GM18505 (cell line): ENCODE data around the gene ANKS1A.

Experiments used
- ATAC-seq: cut with Tn5 transposase; IDR thresholded peaks from one replicate; pipeline ENCODE4 v1.9.1; 2021; ENCODE audit not compliant: unreplicated experiment
- POLR2A ChIP-seq: IDR thresholded peaks from 4 replicates; pipeline ENCODE4 v1.6.1; 2011; ENCODE audit warnings: borderline replicate concordance; ENCODE audit not compliant: insufficient read depth, insufficient read length; ENCODE audit errors: extremely low read depth

Gene ANKS1A

DNA sequence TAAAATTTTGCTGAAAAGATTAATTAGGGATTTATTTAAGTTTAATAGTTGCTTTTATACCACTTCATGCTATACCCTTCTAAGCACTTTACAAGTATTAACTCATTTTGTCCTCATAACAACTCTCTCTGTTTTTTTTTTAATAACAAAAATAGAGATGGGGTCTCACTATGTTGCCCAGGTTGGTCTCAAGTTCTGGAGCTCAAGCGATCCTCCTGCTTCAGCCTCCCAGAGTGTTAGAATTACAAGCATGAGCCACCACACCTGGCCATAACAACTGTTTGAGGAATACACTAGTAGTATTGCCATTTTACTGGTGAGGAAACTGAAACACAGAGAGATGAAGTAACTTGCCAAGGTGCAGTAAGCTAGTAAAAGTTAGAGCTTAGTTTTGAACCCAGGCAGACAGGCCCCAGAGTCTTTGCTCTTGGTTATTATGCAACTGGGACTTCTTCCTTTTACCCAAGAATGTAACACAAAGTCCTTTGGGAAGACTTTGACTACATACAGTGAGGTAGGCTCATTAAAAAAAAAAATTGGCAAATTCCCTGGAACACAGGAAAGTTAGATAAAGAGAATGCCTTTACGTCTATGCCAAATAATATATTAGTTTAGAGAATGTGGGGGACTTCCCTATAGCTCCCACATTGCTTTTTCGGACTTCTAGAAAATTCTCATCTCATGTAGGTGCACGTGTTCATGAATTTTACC lies 11.4 kb downstream of the ANKS1A start:
- no peak for TF ChIP-seq POLR2A
- ATAC-seq, result no peak

DNA sequence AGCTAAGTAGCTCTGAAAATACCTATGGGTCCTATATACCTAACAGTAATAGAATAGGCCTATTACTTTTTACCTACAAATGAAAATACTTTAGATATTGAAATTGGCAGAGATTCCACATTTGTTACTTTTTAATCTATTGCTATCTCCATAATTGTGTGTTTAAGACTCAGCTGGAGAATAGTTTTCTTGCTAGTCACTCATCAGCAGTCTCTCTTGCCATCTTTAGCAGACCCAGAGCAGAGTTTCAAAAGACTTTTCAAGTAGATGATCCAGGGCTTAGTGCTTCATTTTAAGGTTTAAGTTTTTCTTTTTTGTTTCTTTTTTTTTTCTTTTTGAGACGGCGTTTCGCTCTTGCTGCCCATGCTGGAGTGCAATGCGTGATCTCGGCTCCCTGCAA lies 12.9 kb downstream of the ANKS1A start:
- ATAC-seq, result no peak

DNA sequence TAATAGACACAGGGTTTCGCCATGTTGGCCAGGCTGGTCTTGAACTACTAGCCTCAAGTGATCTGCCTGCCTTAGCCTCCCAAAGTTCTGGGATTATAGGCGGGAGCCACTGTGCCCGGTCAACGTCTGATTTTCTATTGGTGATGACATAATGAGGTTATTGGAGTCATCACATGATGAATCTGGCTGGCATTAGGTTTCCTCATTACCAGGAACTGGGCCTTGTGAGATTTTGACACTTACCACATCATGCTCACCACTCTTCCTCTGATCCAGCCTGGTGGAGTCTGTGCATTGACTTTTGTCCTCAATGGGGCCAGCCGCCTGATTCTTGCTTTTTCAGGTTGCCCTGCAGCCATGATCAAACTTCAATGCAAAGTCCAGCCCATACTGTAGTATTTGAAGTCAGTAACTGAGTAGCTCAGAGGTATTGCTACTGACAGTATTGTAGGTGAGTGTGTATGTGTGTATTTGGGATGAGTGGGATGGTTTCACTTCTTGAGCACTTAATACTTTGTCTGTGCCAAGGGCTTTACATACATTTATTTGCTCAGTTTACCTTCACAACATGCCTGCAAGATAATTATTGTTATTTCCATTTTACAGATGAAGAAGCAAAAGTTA lies 16.0 kb downstream of the ANKS1A start:
- no peak for TF ChIP-seq POLR2A
- ATAC-seq, result no peak

More for the DNA sequence above, 12.9 kb downstream of the ANKS1A start:
- TF ChIP-seq POLR2A, result no peak

DNA sequence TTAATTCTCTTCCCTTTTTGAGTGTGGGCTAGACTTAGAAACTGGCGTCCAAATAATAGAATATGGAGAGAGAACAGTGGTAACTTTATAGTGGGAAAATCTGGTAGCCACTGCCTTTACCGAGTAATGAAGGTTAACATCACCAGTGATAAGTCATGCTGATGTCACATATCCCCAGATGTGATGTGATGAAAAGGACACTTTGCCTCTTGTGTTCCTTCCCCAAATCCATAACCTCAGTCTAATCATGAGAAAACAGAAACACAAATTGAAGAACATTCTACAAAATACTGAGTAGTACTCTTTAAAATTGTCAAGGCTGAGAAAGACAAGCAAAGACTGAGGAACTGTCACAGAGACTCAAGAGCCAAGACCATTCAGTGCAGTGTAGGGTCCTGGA lies 17.8 kb downstream of the ANKS1A start:
- ATAC-seq, result no peak

DNA sequence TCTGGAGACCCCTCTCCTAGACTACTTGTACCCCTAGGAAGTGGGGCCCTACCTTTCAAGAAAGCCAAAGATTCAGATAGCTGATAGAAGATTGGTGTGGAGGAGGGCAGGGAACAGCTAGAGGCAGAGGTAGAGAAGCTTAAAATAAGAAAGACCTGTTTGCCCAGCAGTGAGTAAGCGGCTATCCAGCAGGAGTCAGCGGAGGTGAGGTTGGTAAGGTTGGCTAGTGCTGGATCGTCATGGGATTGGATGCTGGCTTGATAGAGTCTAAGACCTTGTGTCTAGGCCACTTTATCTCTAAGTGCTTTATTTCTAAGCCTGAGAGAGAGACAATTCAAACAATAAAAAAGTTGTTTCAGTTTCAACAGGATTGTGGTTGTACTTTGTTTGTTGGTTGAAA lies 19.1 kb downstream of the ANKS1A start:
- ATAC-seq, result no peak
- no peak for TF ChIP-seq POLR2A

More for the DNA sequence above, 17.8 kb downstream of the ANKS1A start:
- no peak for TF ChIP-seq POLR2A

DNA sequence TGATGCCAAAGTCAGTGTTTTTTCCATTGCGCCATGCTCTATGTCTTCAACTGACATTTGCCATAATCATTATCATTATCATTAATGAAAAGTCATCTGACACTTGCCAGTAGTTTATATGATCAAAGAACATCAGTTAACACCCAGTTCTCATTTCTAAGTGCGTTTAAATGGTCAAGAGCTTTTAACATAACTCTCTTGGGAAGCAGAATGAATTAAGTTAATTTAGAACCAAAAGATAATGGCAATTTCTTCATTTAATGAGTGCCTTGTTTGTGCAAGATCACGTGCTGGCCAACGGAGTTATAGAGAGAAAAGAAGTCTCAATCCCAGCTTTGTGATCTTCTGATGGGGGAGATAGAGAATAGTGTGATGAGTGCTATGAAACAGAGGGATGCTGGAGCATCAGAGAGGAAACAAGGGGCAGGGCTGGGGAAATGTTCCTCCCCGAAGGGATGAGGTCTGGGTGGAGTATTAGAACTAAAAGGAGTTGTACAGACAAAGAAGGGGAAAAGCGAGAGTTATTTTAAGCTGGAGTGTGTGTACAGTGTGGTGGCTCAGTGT lies 20.3 kb downstream of the ANKS1A start:
- no peak for TF ChIP-seq POLR2A
- no peak for ATAC-seq

DNA sequence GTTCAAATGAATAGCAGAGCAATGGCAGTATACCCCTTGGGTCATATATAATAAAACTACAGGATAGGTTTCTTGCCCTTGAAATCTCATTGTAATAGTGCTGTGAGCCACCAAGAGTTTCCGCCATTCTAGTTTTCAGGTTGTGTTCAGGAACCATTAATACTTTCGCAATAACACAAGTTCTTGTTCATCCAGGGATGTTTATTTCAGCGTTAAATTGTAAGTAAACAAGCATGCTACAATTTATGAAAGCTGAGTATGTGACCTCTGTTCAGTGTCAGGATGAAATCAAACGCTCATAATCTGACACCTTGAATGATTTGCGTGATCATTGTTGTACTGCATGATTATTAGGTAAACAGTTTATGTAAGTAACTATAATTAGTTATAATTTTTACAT lies 22.8 kb downstream of the ANKS1A start:
- ATAC-seq, result no peak
- TF ChIP-seq POLR2A, result no peak

DNA sequence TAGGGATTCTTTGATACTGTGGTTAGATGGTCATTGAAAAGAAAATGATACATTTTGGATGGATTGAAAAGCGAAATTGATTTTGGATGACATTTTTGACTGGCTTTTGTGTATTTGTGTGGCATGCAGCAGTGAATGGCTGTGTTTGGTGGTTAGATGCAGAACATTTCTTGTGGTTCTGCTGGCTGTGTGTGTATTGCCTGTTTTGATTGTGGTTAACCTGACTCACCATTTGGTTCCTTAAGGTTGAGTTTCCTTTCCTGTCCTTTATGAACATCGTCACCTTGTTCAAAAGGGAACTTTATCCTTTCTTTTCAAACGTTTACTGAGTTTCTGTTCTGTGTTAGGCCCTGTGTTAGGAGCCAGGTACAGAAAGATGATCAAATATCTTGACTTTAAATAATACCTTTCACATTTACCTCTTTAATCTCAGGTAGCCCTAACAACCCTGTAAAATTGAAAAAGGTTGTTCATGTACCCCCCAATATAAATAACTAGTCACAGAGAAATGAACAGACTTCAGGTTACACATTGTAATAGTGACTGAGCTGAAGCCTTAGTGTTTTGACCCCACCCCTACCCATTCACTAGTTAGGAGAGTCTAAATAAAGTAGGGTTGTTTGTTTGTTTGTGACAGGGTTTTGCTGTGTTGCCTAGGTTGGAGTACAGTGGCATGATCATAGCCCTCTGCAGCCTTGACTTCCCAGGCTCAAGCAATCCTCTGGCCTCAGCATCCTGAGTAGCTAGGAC lies 23.8 kb downstream of the ANKS1A start:
- no peak for TF ChIP-seq POLR2A
- no peak for ATAC-seq

DNA sequence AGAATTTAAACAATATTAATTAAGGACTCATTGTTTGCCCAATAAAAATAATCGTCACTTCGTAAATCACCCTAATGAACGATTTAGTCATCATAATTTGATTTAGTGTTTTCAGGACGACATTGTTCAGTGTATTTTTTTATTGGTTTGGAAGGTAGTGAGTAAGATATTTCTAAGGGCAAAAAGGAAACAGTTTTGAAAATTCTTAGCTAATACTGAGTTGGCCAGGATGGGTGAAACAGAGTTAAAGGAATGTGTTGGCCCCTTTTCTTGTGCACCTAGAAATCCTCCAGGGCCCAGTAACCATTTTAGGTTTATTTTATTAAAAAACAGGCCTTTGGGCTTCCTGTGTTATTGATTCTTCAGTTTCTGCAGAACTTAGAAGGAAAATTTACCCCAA lies 25.3 kb downstream of the ANKS1A start:
- no peak for ATAC-seq
- TF ChIP-seq POLR2A, result no peak

DNA sequence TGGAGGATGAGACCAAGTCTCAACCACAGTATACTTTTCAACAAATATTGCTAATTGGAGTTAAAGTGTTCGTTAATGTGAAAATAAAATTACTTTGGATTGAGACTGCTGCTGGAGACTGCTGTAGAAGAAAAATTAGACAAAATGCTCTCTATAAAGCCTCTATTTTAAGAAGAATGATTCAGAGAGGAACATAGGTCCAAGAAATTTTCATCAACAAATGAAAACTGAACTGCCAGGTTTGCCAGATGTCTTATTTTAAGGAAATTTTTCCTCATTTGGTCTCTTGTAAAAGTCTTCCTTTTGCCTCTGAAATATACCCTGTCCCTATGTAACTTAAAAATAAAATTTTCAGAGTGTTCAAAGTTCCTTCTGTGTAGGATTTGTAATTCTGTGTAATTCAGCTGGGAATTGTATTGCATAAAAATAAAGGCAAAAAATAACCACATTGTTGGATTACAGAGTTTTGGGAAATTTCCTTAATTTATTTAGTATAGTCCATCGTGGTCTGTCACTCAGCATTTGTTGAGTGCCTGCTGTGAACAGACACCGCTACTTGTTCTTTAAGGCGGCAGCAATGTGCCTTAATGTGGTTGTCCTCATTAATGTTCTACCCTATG lies 27.4 kb downstream of the ANKS1A start:
- TF ChIP-seq POLR2A, result no peak
- ATAC-seq, result no peak

DNA sequence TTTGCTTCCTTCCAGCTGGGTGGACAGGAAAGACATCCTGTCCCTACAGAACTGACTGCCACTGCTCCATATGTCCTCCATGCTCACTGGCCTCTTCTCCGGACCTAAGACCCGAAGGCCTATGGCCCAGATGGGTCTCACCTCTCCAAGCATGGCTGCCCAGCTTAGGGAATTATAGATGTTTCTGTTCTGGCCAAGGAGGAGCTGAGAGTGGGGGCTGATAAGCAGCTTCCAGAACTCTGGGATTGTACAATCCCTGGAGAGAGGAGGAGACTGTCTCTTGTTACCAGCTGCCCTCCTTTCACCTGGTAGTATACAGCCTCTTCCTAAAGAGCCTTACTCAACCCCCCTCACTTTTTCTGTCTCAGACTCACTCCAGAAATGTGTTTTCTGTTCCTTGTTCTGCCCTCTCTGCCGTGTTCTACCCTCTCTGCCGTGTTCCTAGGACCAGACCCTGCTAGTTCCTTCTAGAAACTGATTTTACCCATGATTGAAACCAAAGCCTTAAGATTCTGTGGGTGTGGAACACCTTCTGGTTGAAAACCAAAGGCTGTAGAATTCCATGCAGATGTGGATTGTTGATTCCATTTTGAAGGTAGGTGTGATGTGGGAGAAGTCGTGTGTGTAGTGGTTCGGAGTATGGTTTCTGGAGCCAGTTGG lies 28.7 kb downstream of the ANKS1A start:
- ATAC-seq, result no peak
- TF ChIP-seq POLR2A, result no peak

DNA sequence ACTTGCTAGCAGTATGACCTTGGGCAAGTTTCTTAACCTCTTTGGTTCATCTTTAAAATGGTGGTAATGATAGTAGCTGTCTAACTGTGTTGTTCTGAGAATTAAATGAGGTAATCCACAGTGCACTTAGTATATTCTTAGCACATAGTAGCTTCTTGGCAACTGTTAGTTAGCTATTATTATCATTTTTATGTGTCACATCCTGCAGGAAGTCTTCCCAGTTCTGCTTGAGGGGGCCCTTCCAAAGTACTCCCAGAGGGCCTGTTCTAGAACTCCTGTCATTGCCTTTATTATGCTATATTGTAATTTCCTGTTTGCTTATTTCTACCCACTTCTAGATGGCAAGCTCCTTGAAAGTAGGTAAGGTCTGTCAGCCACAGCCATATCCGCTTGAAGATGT lies 30.6 kb downstream of the ANKS1A start:
- ATAC-seq, result no peak
- no peak for TF ChIP-seq POLR2A

DNA sequence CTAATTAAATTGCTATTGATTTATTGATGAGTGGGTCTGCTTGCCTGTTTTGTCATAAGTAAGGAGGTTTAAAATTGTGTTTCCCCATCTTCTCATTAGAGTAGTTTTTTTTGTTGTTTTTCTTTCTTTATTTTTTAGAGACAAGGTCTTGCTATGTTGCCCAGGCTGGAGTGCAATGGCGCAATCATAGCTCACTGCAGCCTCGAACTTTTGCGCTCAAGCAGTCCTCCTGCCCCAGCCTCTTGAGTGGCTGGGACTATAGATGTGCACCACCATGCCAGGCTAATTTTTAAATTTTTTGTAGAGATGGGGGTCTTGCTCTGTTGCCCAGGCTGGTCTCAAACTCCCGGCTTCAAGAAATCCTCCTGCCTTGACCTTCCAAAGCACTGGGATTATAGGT lies 31.0 kb downstream of the ANKS1A start:
- ATAC-seq, result no peak

DNA sequence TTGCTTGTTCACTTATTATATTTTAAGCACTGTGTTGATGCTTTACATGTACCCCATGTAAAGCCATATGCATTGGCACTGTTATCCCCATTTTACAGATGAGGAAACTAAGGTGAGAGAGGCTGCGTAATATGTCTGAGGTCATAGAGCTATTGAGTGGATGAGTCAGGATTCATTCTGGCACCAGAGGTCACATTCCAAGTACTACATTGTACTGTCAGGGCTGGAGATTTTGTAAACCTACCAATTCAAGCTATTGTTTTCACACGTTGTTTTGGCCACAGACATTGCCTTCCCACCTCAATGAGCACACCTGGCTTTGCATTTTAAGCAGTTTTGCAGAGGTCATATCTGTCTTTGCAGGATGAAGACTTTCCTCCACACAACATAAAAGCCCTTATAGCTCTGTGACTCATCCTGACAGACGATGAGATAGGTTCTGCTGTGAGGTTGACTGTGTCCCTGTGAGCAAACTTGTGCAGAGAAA lies 33.2 kb downstream of the ANKS1A start:
- no peak for TF ChIP-seq POLR2A
- no peak for ATAC-seq

More for the DNA sequence above, 31.0 kb downstream of the ANKS1A start:
- no peak for TF ChIP-seq POLR2A
